GM12878 (cell line): ENCODE measurements around the gene ANGPTL2. TPM values are rescaled to one million over a fixed set of nuclear protein-coding genes. Genes with fewer than 3 reads are reported as not detected.

Experiments used
- FOXM1 ChIP-seq: IDR thresholded peaks from 2 replicates; pipeline ENCODE4 v1.6.1; 2012; ENCODE audit warnings: low read depth, mild to moderate bottlenecking, inconsistent platforms, low read length, moderate library complexity
- IRF4 ChIP-seq: IDR thresholded peaks from 2 replicates; pipeline ENCODE4 v1.6.1; 2011; ENCODE audit warnings: low read depth, low read length
- NFYA ChIP-seq: IDR thresholded peaks from 2 replicates; pipeline ENCODE4 v1.6.1; 2011; ENCODE audit warnings: low read depth, mild to moderate bottlenecking, low read length, improper control_type of control experiment, borderline replicate concordance
- RBBP5 ChIP-seq: fragments of 200-600 bp; sonication (generic); conservative IDR thresholded peaks from 2 replicates; pipeline ENCODE4 v1.6.1; 2016
- polyA plus RNA-seq, 11 experiments: library from polyadenylated mRNA; depleted of rRNA in 4 of 11; unstranded in 6 of 11; stranded (reverse) in 5 of 11; fragments of >200 nt; fragmentation: Nextera tagmentation in 4 of 11; fragmentation: Illumina TruSeq in 1 of 11; extraction: Ambion mirVana in 4 of 11; extraction: Trizol in 1 of 11; gene quantifications; 1 replicate in 1 of 11; 2 replicates in 10 of 11; pipeline versions ENCODE4 v1.2.1 to v1.2.3, GENCODE V29; 2011 to 2016; ENCODE audit warnings: inconsistent platforms in 2 of 11, missing spikeins in 2 of 11, low read depth in 1 of 11
- total RNA-seq, 4 experiments: library from RNA; depleted of rRNA in 3 of 4; stranded (reverse); fragments of >200 nt in 3 of 4; fragmentation: Illumina TruSeq in 1 of 4; extraction: Trizol in 1 of 4; gene quantifications; 2 replicates each; pipeline versions ENCODE4 v1.2.1 to v1.2.3, GENCODE V29; 2013 to 2021
- TF ChIP-seq, protein P1 (sequence below): fragments of 450-650 bp; IDR thresholded peaks from 2 replicates; pipeline ENCODE4 v1.6.1; 2017; ENCODE audit warnings: mild to moderate bottlenecking, moderate library complexity
- TF ChIP-seq, protein P2 (sequence below): fragments of 450-650 bp; IDR thresholded peaks from 2 replicates; pipeline ENCODE4 v1.6.1; 2018; ENCODE audit warnings: mild to moderate bottlenecking, low read depth, moderate library complexity; ENCODE audit not compliant: partially characterized antibody

Gene ANGPTL2
- total and polyA plus RNA-seq, 10 of the 15 experiments (the other 5 are each of a cell fraction or from before 2014, with no cell fraction given) = 0.13 to 2.6 (median 0.82) TPM; not detected in 1

DNA sequence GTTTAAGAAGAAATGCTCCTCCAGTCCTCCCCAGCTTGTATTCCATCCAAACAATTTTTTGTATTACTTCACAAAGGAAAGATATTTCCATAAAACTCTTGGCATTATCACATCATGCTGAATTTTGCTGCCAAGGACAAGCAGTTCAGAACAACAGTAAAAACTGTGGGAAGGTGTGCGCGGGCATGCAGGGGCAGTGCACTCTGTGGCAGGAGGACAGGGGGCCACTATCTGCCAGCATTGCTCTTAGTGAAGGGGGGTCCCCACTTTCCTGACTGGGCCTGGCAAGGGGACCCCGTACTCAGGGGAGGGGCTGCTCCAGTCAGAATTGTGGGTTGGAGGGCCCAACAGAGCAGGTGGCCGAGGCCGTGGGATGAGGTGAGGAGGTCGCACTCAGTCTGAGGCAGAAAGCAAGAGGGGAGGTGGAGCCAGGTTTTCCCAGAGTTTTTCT lies 32.8 kb downstream of the ANGPTL2 start (continued):
- TF ChIP-seq, protein P1, sequence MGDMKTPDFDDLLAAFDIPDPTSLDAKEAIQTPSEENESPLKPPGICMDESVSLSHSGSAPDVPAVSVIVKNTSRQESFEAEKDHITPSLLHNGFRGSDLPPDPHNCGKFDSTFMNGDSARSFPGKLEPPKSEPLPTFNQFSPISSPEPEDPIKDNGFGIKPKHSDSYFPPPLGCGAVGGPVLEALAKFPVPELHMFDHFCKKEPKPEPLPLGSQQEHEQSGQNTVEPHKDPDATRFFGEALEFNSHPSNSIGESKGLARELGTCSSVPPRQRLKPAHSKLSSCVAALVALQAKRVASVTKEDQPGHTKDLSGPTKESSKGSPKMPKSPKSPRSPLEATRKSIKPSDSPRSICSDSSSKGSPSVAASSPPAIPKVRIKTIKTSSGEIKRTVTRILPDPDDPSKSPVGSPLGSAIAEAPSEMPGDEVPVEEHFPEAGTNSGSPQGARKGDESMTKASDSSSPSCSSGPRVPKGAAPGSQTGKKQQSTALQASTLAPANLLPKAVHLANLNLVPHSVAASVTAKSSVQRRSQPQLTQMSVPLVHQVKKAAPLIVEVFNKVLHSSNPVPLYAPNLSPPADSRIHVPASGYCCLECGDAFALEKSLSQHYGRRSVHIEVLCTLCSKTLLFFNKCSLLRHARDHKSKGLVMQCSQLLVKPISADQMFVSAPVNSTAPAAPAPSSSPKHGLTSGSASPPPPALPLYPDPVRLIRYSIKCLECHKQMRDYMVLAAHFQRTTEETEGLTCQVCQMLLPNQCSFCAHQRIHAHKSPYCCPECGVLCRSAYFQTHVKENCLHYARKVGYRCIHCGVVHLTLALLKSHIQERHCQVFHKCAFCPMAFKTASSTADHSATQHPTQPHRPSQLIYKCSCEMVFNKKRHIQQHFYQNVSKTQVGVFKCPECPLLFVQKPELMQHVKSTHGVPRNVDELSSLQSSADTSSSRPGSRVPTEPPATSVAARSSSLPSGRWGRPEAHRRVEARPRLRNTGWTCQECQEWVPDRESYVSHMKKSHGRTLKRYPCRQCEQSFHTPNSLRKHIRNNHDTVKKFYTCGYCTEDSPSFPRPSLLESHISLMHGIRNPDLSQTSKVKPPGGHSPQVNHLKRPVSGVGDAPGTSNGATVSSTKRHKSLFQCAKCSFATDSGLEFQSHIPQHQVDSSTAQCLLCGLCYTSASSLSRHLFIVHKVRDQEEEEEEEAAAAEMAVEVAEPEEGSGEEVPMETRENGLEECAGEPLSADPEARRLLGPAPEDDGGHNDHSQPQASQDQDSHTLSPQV = no peak
- TF ChIP-seq, protein P2, sequence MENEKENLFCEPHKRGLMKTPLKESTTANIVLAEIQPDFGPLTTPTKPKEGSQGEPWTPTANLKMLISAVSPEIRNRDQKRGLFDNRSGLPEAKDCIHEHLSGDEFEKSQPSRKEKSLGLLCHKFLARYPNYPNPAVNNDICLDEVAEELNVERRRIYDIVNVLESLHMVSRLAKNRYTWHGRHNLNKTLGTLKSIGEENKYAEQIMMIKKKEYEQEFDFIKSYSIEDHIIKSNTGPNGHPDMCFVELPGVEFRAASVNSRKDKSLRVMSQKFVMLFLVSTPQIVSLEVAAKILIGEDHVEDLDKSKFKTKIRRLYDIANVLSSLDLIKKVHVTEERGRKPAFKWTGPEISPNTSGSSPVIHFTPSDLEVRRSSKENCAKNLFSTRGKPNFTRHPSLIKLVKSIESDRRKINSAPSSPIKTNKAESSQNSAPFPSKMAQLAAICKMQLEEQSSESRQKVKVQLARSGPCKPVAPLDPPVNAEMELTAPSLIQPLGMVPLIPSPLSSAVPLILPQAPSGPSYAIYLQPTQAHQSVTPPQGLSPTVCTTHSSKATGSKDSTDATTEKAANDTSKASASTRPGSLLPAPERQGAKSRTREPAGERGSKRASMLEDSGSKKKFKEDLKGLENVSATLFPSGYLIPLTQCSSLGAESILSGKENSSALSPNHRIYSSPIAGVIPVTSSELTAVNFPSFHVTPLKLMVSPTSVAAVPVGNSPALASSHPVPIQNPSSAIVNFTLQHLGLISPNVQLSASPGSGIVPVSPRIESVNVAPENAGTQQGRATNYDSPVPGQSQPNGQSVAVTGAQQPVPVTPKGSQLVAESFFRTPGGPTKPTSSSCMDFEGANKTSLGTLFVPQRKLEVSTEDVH = no peak
- TF ChIP-seq FOXM1 = no peak
- no peak for TF ChIP-seq RBBP5
- TF ChIP-seq IRF4 = no peak
- TF ChIP-seq NFYA = no peak
